Fibroblast of lung (primary cell): ENCODE data around the gene SPTY2D1.

ENCODE experiments used
- EZH2 ChIP-seq: IDR thresholded peaks from 2 replicates; pipeline ENCODE4 v1.5.1; 2012; ENCODE audit warnings: low read length, control low read depth, mild to moderate bottlenecking; ENCODE audit errors: missing control alignments
- TF ChIP-seq, protein P1 (sequence below), 2 donors: IDR thresholded peaks in 1 of 2; conservative IDR thresholded peaks in 1 of 2; 1 replicate in 1 of 2; 2 replicates in 1 of 2; pipeline ENCODE4 v1.5.1; 2011 to 2012; ENCODE audit warnings: low read length in 2 of 2, control low read depth in 1 of 2, inconsistent platforms in 1 of 2, low read depth in 1 of 2, mild to moderate bottlenecking in 1 of 2

- TF ChIP-seq, protein P1, sequence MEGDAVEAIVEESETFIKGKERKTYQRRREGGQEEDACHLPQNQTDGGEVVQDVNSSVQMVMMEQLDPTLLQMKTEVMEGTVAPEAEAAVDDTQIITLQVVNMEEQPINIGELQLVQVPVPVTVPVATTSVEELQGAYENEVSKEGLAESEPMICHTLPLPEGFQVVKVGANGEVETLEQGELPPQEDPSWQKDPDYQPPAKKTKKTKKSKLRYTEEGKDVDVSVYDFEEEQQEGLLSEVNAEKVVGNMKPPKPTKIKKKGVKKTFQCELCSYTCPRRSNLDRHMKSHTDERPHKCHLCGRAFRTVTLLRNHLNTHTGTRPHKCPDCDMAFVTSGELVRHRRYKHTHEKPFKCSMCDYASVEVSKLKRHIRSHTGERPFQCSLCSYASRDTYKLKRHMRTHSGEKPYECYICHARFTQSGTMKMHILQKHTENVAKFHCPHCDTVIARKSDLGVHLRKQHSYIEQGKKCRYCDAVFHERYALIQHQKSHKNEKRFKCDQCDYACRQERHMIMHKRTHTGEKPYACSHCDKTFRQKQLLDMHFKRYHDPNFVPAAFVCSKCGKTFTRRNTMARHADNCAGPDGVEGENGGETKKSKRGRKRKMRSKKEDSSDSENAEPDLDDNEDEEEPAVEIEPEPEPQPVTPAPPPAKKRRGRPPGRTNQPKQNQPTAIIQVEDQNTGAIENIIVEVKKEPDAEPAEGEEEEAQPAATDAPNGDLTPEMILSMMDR (conservative IDR thresholded peaks at IDR 0.05 in 1 of 2, IDR thresholded peaks at IDR 0.05 in 1 of 2; ENCODE audit: low read depth in 1 of 2, low read length in 2 of 2) = no peak
- TF ChIP-seq EZH2 = no peak
These were observed 67.1 kb downstream of the SPTY2D1 start for GRCh38 chr11:18567081-18567480.
